Measurements from ENCODE around the gene FCGBP.

FCGBP gene

DNA sequence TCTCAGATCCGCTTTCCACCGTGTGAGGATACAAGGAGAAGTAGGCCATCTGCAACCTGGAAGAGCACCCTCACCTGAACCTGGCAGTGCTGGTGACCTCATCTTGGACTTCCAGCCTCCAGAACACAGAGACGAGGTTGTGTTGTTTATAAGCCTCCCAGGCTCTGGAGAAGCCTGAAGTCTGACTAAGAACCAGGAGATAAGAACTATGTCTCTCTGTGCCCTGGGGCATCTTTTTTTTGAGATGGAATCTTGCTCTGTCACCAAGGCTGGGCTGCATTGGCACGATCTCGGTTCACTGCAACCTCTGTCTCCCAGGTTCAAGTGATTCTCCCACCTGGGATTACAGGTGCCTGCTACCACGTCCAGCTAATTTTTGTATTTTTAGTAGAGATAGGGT lies 14.5 kb downstream of the FCGBP start:
- no peak for DNase-seq (ENCODE audit: low read depth)
- TF ChIP-seq POLR2A (IDR thresholded peaks at IDR 0.05; ENCODE audit: extremely low read depth, insufficient read length) (no peak), MYC (IDR thresholded peaks at IDR 0.05; ENCODE audit: low read depth, low read length) (no peak)
- TF ChIP-seq, protein P1, sequence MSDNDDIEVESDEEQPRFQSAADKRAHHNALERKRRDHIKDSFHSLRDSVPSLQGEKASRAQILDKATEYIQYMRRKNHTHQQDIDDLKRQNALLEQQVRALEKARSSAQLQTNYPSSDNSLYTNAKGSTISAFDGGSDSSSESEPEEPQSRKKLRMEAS (IDR thresholded peaks at IDR 0.05; ENCODE audit: low read depth, low read length), result no peak
- TF ChIP-seq, protein P2, sequence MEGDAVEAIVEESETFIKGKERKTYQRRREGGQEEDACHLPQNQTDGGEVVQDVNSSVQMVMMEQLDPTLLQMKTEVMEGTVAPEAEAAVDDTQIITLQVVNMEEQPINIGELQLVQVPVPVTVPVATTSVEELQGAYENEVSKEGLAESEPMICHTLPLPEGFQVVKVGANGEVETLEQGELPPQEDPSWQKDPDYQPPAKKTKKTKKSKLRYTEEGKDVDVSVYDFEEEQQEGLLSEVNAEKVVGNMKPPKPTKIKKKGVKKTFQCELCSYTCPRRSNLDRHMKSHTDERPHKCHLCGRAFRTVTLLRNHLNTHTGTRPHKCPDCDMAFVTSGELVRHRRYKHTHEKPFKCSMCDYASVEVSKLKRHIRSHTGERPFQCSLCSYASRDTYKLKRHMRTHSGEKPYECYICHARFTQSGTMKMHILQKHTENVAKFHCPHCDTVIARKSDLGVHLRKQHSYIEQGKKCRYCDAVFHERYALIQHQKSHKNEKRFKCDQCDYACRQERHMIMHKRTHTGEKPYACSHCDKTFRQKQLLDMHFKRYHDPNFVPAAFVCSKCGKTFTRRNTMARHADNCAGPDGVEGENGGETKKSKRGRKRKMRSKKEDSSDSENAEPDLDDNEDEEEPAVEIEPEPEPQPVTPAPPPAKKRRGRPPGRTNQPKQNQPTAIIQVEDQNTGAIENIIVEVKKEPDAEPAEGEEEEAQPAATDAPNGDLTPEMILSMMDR (IDR thresholded peaks at IDR 0.05; ENCODE audit: low read depth, low read length), result no peak
- H3K4me3 ChIP-seq (ENCODE audit: low read depth, low read length), result no peak overlapping the region

DNA sequence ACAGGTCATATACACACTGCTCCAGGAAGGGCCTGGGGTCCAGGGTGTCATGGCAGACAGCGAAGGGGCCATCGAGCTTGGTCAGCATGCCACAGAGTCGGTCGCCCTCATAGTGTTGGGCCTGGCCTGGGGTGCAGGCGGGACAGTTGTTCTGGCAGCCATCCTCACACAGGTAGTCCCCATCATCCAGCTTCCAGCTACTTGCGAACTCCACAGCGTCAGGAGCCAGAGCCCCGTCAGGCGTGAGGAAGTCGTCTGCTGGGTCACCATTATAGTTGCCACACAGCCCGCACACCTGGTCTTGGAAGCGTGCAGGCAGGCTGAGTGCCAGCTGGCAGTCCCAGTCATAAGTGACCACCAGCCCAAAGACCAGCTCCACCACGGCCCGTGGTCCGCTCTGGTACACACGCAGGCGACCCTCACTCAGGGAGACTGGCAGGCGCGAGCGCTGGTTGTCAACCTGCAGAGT lies 16.2 kb downstream of the FCGBP start:
- no peak for TF ChIP-seq MYC (IDR thresholded peaks at IDR 0.05; ENCODE audit: low read depth, low read length)
- TF ChIP-seq, protein P1 (IDR thresholded peaks at IDR 0.05; ENCODE audit: low read depth, low read length), result no peak
- TF ChIP-seq, protein P2 (IDR thresholded peaks at IDR 0.05; ENCODE audit: low read depth, low read length), result no peak
- TF ChIP-seq POLR2A (IDR thresholded peaks at IDR 0.05; ENCODE audit: extremely low read depth, insufficient read length), result no peak
- H3K4me3 ChIP-seq (ENCODE audit: low read depth, low read length), result no peak overlapping the region
- no peak for DNase-seq (ENCODE audit: low read depth)

DNA sequence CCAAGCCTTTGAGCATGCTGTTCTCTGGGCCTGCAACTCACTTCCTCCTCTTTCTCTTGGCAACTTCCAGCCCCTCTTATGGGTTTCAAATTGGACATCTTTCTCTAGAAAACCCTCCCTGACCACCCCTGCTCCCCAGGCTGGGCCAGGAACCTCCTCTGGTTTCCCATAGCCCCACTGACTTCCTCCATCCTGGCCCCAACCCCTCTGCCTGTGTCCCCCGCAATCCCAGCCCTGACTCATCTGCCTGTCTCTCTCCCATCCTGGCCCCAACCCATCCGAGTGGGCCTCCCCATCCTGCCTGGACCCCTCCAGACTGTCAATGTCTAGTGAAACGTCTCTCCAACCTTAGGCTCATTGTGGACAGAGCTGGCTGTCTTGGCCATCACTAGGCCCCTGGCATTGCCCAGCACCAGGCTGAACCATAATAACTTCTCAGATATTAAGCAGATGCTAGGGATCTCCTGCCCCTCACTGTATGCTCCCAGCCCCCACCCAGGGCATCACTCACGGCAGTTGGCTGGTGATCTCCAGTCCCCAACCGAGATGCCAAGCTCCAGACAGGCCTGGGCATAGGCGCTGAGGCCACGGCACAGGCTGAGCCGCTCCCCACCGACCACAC lies 16.8 kb downstream of the FCGBP start:
- TF ChIP-seq MYC (IDR thresholded peaks at IDR 0.05; ENCODE audit: low read depth, low read length) (no peak), POLR2A (IDR thresholded peaks at IDR 0.05; ENCODE audit: extremely low read depth, insufficient read length) (no peak)
- TF ChIP-seq, protein P2 (IDR thresholded peaks at IDR 0.05; ENCODE audit: low read depth, low read length), result no peak
- TF ChIP-seq, protein P1 (IDR thresholded peaks at IDR 0.05; ENCODE audit: low read depth, low read length), result no peak
- DNase-seq (ENCODE audit: low read depth), result no peak
- H3K4me3 ChIP-seq (ENCODE audit: low read depth, low read length), result no peak overlapping the region

DNA sequence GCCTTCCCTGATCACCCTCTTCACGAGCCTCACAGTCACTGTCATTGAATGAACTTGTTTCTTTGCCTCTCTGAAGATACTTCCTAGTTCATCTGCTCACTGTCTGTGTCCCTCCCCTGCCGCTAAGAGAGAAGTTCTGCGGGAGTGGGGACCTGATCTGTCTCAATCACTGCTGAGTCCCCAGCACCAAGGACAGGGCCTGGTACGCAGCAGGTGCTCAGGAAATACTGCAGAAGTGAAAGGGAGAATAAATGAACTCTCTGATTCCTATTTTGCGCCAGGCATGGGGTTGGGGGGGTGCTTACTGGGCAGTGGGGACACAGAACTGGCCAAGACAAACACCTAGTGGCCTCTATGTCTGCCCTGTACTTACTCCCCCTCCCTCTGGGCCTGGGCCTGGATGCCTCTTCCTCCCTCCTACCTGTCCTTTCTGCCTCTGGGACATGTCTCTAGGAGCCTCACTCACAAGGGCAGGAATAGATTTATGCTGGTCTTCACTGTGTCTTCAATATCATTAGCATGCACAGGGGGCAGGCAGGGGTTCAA lies 17.5 kb downstream of the FCGBP start:
- no peak overlapping the region for H3K4me3 ChIP-seq (ENCODE audit: low read depth, low read length)
- peak; percentile 10 for DNase-seq (ENCODE audit: low read depth)
- TF ChIP-seq POLR2A (IDR thresholded peaks at IDR 0.05; ENCODE audit: extremely low read depth, insufficient read length), result no peak
- TF ChIP-seq, protein P1 (IDR thresholded peaks at IDR 0.05; ENCODE audit: low read depth, low read length), result no peak
- TF ChIP-seq, protein P2 (IDR thresholded peaks at IDR 0.05; ENCODE audit: low read depth, low read length), result no peak
- no peak for TF ChIP-seq MYC (IDR thresholded peaks at IDR 0.05; ENCODE audit: low read depth, low read length)

DNA sequence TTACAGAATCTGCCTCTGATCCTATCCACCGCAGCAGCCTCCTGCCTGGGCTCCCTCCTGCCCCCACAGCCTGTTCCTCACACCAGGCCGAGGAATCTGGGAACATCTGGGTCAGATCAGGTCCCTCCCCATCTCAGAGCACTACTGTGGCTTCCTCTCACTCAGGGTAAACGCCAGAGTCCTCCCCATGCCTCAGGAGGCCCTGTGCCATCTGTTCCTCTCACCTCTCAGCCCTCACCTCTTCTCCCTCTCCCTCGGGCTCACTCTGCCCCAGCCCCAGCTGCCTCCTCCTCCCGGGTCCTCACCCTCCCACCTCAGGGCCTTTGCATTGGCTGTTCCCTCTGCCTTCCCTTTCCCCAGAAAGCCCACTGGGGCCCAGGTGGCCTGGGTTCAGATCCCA lies 18.2 kb downstream of the FCGBP start:
- DNase-seq (ENCODE audit: low read depth), result no peak
- H3K4me3 ChIP-seq (ENCODE audit: low read depth, low read length), result no peak overlapping the region
- TF ChIP-seq, protein P2 (IDR thresholded peaks at IDR 0.05; ENCODE audit: low read depth, low read length), result no peak
- TF ChIP-seq MYC (IDR thresholded peaks at IDR 0.05; ENCODE audit: low read depth, low read length) (no peak), POLR2A (IDR thresholded peaks at IDR 0.05; ENCODE audit: extremely low read depth, insufficient read length) (no peak)
- TF ChIP-seq, protein P1 (IDR thresholded peaks at IDR 0.05; ENCODE audit: low read depth, low read length), result no peak
